AG09309 (cell line): Measurements from ENCODE around the gene RAMP3.

Source experiments
- DNase-seq: peaks from one replicate; pipeline ENCODE4 v3.0.0-alpha.2; 2010; ENCODE audit warnings: low read depth
- H3K4me3 ChIP-seq: 2 replicates; pipeline ENCODE4 v1.5.1; 2011; ENCODE audit warnings: mild to moderate bottlenecking, low read depth, low read length, moderate library complexity; ENCODE audit not compliant: control insufficient read depth
- CTCF ChIP-seq: IDR thresholded peaks from 2 replicates; pipeline ENCODE4 v1.5.1; 2011; ENCODE audit warnings: mild to moderate bottlenecking, low read depth, low read length, inconsistent platforms; ENCODE audit not compliant: insufficient read depth, control insufficient read depth; ENCODE audit errors: missing control alignments

Gene RAMP3

GRCh38 chr7:45220846-45221618 lies 63.4 kb downstream of the RAMP3 start:
- H3K4me3 ChIP-seq = no peak overlapping the region
- DNase-seq = no peak
- no peak for TF ChIP-seq CTCF

- no peak for DNase-seq
- TF ChIP-seq CTCF = no peak
Measured at GRCh38 chr7:45221896-45222604, 64.5 kb downstream of the RAMP3 start.

GRCh38 chr7:45223078-45223477 lies 65.5 kb downstream of the RAMP3 start:
- no peak overlapping the region for H3K4me3 ChIP-seq
- DNase-seq = no peak
- no peak for TF ChIP-seq CTCF

More at GRCh38 chr7:45221896-45222604, 64.5 kb downstream of the RAMP3 start:
- H3K4me3 ChIP-seq = no peak overlapping the region

- no peak for DNase-seq
- no peak for TF ChIP-seq CTCF
- no peak overlapping the region for H3K4me3 ChIP-seq
Measured at GRCh38 chr7:45223728-45224630, 66.4 kb downstream of the RAMP3 start.

- H3K4me3 ChIP-seq = no peak overlapping the region
- no peak for DNase-seq
- no peak for TF ChIP-seq CTCF
Measured at GRCh38 chr7:45224832-45225231, 67.2 kb downstream of the RAMP3 start.

GRCh38 chr7:45225311-45225947 lies 67.8 kb downstream of the RAMP3 start:
- no peak for TF ChIP-seq CTCF
- no peak for DNase-seq
- no peak overlapping the region for H3K4me3 ChIP-seq
